WTC11 (cell line): ENCODE results near the gene MEGF11. TPM values are rescaled to one million over a fixed set of nuclear protein-coding genes. Genes with fewer than 3 reads are reported as not detected.

ENCODE experiments used
- ATAC-seq: fragments of 200-7000 bp; cut with Tn5 transposase; 2 replicates; pipeline ENCODE4 v1.10.0; 2021; ENCODE audit warnings: mild to moderate bottlenecking, moderate library complexity
- CTCF ChIA-PET: fragments of 300-600 bp; sonication (Branson Sonifier 250); formaldehyde crosslinking; loops from one replicate; lab custom pipeline; 2021; ENCODE audit warnings: antibody characterized with exemption; lab: Charles Lee
- POLR2A ChIA-PET: fragments of 350-600 bp; sonication (Branson Sonifier 250); formaldehyde crosslinking; loops from one replicate; lab custom pipeline; 2021; ENCODE audit warnings: antibody characterized with exemption; lab: Charles Lee
- DNase-seq: peaks from one replicate; pipeline ENCODE4 v3.0.0; 2021; ENCODE audit warnings: low spot score
- H3K27ac Mint-ChIP-seq: 2 replicates; pipeline ENCODE4 v1.8.0; 2021; ENCODE audit warnings: mixed read lengths
- H3K27me3 Mint-ChIP-seq: 2 replicates; pipeline ENCODE4 v1.8.0; 2021; ENCODE audit warnings: low read depth, mild to moderate bottlenecking, moderate library complexity, mixed read lengths
- H3K36me3 Mint-ChIP-seq: 2 replicates; pipeline ENCODE4 v1.8.0; 2021; ENCODE audit warnings: mixed read lengths
- H3K4me1 Mint-ChIP-seq: 2 replicates; pipeline ENCODE4 v1.8.0; 2022; ENCODE audit warnings: mixed read lengths
- H3K4me3 Mint-ChIP-seq: 2 replicates; pipeline ENCODE4 v1.8.0; 2021; ENCODE audit warnings: mild to moderate bottlenecking, moderate library complexity, mixed read lengths
- H3K9me3 Mint-ChIP-seq: 2 replicates; pipeline ENCODE4 v1.8.0; 2021; ENCODE audit warnings: mixed read lengths
- CREB1 ChIP-seq: sonication (generic); formaldehyde crosslinking; IDR thresholded peaks from 2 replicates; pipeline ENCODE4 v1.8.0; 2023; ENCODE audit warnings: mild to moderate bottlenecking, missing genetic modification reagents
- ESRRA ChIP-seq: sonication (generic); formaldehyde crosslinking; IDR thresholded peaks from 2 replicates; pipeline ENCODE4 v1.8.1; 2022; ENCODE audit warnings: mild to moderate bottlenecking, missing genetic modification reagents, borderline replicate concordance
- GABPB1 ChIP-seq: sonication (generic); formaldehyde crosslinking; IDR thresholded peaks from 2 replicates; pipeline ENCODE4 v1.8.1; 2023; ENCODE audit warnings: mild to moderate bottlenecking, missing genetic modification reagents
- GRHL2 ChIP-seq: fragments of 250-450 bp; sonication (Bioruptor Pico); IDR thresholded peaks from 2 replicates; pipeline ENCODE4 v1.8.0; 2022; ENCODE audit warnings: mild to moderate bottlenecking, moderate library complexity; ENCODE audit not compliant: insufficient replicate concordance, severe bottlenecking
- GTF2I ChIP-seq: fragments of 250-450 bp; sonication (Bioruptor Pico); conservative IDR thresholded peaks from 2 replicates; pipeline ENCODE4 v1.4.0; 2021; ENCODE audit warnings: mild to moderate bottlenecking
- KAT7 ChIP-seq: sonication (generic); formaldehyde crosslinking; IDR thresholded peaks from 2 replicates; pipeline ENCODE4 v1.8.1; 2023; ENCODE audit warnings: missing genetic modification reagents, mild to moderate bottlenecking, borderline replicate concordance
- MXD4 ChIP-seq: fragments of 250-450 bp; sonication (Bioruptor Pico); IDR thresholded peaks from 2 replicates; pipeline ENCODE4 v1.8.0; 2021; ENCODE audit warnings: mild to moderate bottlenecking, moderate library complexity, borderline replicate concordance
- RELA ChIP-seq: sonication (generic); formaldehyde crosslinking; IDR thresholded peaks from 2 replicates; pipeline ENCODE4 v1.8.1; 2022; ENCODE audit warnings: missing genetic modification reagents, mild to moderate bottlenecking, borderline replicate concordance
- SMAD4 ChIP-seq: sonication (generic); formaldehyde crosslinking; IDR thresholded peaks from 2 replicates; pipeline ENCODE4 v1.8.0; 2022; ENCODE audit warnings: mild to moderate bottlenecking, missing genetic modification reagents
- SOX15 ChIP-seq: fragments of 250-450 bp; sonication (Bioruptor Pico); IDR thresholded peaks from 2 replicates; pipeline ENCODE4 v1.9.0; 2021; ENCODE audit warnings: mild to moderate bottlenecking
- TEAD1 ChIP-seq: sonication (generic); formaldehyde crosslinking; IDR thresholded peaks from 2 replicates; pipeline ENCODE4 v1.8.0; 2022; ENCODE audit warnings: mild to moderate bottlenecking, missing genetic modification reagents
- ZBTB21 ChIP-seq: sonication (generic); formaldehyde crosslinking; IDR thresholded peaks from 2 replicates; pipeline ENCODE4 v1.8.1; 2023; ENCODE audit warnings: mild to moderate bottlenecking, missing genetic modification reagents, borderline replicate concordance
- ZNF138 ChIP-seq: sonication (generic); formaldehyde crosslinking; conservative IDR thresholded peaks from 2 replicates; pipeline ENCODE4 v1.8.1; 2022; ENCODE audit warnings: mild to moderate bottlenecking, moderate library complexity, missing genetic modification reagents
- ZNF263 ChIP-seq: sonication (generic); formaldehyde crosslinking; IDR thresholded peaks from 2 replicates; pipeline ENCODE4 v1.8.1; 2022; ENCODE audit warnings: low read depth, mild to moderate bottlenecking, moderate library complexity, missing genetic modification reagents
- total RNA-seq: library from RNA; stranded (reverse); gene quantifications from 3 replicates; pipeline ENCODE4 v1.2.3, GENCODE V29; 2021
- TF ChIP-seq, protein P1 (sequence below): sonication (generic); formaldehyde crosslinking; conservative IDR thresholded peaks from 2 replicates; pipeline ENCODE4 v1.8.1; 2022; ENCODE audit warnings: mild to moderate bottlenecking, missing genetic modification reagents
- TF ChIP-seq, protein P2 (sequence below): sonication (generic); formaldehyde crosslinking; IDR thresholded peaks from 2 replicates; pipeline ENCODE4 v1.8.0; 2022; ENCODE audit warnings: mild to moderate bottlenecking, missing genetic modification reagents
- TF ChIP-seq, protein P3 (sequence below): fragments of 200-600 bp; IDR thresholded peaks from 2 replicates; pipeline ENCODE4 v1.8.0; 2022; ENCODE audit warnings: antibody characterized with exemption
- TF ChIP-seq, protein P4 (sequence below): sonication (generic); formaldehyde crosslinking; IDR thresholded peaks from 2 replicates; pipeline ENCODE4 v1.8.0; 2023; ENCODE audit warnings: missing genetic modification reagents, mild to moderate bottlenecking, borderline replicate concordance
- TF ChIP-seq, protein P5 (sequence below): fragments of 250-450 bp; sonication (Bioruptor Pico); IDR thresholded peaks from 2 replicates; pipeline ENCODE4 v1.9.0; 2021; ENCODE audit warnings: mild to moderate bottlenecking

The MEGF11 gene
- total RNA-seq, 1 experiment from 2014 or later = 3.3 TPM

DNA sequence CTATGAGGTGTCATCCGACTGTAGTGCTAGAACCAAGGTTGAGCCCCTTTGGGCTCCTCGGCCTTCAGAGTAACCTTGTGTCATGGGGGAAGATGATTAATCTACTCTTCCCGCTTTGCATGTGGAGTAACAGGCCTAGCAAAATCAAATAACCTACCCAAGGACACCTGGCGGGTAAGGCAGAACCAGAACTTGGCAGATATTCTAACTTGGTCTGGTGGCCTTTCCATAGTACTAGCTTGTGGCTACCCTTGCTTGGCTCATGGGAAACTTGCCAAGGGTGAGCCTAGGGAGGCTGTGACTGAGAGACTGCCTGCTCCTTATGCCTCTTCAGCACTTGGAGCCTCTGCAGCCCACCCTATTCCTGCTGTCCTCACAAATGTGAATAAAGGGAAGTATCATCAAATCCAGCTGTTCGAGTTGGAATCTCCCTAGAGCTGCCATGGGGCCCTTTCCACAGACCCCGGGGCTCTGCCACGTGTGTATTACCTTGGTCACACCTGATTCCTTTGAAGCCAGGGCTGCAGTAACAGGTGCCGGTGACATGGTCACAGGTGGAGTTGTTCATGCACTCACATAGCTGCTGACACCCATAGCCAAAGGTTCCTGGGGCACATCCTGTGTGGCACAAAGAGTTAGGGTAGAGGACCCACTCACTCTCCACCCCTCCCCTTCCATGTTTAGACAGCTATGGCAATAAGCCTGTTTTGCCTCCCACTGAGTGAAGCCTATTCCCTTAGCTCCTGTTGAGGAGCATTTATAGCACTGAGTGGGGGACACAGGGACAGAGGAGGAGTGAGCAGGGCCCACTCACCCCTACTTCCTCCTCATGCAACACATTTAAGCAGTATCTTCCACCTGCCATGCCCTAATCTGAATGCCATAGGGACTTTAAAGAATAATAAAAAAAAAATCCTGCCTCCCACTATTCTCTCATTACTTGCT lies 338.3 kb downstream of the MEGF11 start:
- Mint-ChIP-seq H3K36me3 (no peaks in the 10 kb centered on the region; the same call in 1 of the 2 replicates), H3K4me3 (no peak overlapping the region), H3K27ac (no peak overlapping the region), H3K9me3 (no peaks in the 10 kb centered on the region), H3K27me3 (no peaks in the 10 kb centered on the region)
- POLR2A ChIA-PET = no interaction called here
- DNase-seq = no peak
- TF ChIP-seq GRHL2 = no peak
- TF ChIP-seq, protein P1, sequence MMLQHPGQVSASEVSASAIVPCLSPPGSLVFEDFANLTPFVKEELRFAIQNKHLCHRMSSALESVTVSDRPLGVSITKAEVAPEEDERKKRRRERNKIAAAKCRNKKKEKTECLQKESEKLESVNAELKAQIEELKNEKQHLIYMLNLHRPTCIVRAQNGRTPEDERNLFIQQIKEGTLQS (CRISPR knock-in tag) = no peak
- no peak for TF ChIP-seq MXD4 (CRISPR knock-in tag)
- no peak for TF ChIP-seq RELA
- no peak for TF ChIP-seq KAT7 (CRISPR knock-in tag)
- no peak for TF ChIP-seq ESRRA (CRISPR knock-in tag)
- TF ChIP-seq GABPB1 (CRISPR knock-in tag) = no peak
- TF ChIP-seq ZNF138 (CRISPR knock-in tag) = no peak
- no peak for TF ChIP-seq ZNF263 (CRISPR knock-in tag)
- TF ChIP-seq ZBTB21 (CRISPR knock-in tag) = no peak
- TF ChIP-seq, protein P2, sequence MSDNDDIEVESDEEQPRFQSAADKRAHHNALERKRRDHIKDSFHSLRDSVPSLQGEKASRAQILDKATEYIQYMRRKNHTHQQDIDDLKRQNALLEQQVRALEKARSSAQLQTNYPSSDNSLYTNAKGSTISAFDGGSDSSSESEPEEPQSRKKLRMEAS (CRISPR knock-in tag) = no peak
- no peak for TF ChIP-seq SMAD4 (CRISPR knock-in tag)
- TF ChIP-seq GTF2I (CRISPR knock-in tag) = no peak
- TF ChIP-seq, protein P3, sequence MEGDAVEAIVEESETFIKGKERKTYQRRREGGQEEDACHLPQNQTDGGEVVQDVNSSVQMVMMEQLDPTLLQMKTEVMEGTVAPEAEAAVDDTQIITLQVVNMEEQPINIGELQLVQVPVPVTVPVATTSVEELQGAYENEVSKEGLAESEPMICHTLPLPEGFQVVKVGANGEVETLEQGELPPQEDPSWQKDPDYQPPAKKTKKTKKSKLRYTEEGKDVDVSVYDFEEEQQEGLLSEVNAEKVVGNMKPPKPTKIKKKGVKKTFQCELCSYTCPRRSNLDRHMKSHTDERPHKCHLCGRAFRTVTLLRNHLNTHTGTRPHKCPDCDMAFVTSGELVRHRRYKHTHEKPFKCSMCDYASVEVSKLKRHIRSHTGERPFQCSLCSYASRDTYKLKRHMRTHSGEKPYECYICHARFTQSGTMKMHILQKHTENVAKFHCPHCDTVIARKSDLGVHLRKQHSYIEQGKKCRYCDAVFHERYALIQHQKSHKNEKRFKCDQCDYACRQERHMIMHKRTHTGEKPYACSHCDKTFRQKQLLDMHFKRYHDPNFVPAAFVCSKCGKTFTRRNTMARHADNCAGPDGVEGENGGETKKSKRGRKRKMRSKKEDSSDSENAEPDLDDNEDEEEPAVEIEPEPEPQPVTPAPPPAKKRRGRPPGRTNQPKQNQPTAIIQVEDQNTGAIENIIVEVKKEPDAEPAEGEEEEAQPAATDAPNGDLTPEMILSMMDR = no peak
- no peak for TF ChIP-seq TEAD1 (CRISPR knock-in tag)
- TF ChIP-seq CREB1 (CRISPR knock-in tag) = no peak
- TF ChIP-seq, protein P4, sequence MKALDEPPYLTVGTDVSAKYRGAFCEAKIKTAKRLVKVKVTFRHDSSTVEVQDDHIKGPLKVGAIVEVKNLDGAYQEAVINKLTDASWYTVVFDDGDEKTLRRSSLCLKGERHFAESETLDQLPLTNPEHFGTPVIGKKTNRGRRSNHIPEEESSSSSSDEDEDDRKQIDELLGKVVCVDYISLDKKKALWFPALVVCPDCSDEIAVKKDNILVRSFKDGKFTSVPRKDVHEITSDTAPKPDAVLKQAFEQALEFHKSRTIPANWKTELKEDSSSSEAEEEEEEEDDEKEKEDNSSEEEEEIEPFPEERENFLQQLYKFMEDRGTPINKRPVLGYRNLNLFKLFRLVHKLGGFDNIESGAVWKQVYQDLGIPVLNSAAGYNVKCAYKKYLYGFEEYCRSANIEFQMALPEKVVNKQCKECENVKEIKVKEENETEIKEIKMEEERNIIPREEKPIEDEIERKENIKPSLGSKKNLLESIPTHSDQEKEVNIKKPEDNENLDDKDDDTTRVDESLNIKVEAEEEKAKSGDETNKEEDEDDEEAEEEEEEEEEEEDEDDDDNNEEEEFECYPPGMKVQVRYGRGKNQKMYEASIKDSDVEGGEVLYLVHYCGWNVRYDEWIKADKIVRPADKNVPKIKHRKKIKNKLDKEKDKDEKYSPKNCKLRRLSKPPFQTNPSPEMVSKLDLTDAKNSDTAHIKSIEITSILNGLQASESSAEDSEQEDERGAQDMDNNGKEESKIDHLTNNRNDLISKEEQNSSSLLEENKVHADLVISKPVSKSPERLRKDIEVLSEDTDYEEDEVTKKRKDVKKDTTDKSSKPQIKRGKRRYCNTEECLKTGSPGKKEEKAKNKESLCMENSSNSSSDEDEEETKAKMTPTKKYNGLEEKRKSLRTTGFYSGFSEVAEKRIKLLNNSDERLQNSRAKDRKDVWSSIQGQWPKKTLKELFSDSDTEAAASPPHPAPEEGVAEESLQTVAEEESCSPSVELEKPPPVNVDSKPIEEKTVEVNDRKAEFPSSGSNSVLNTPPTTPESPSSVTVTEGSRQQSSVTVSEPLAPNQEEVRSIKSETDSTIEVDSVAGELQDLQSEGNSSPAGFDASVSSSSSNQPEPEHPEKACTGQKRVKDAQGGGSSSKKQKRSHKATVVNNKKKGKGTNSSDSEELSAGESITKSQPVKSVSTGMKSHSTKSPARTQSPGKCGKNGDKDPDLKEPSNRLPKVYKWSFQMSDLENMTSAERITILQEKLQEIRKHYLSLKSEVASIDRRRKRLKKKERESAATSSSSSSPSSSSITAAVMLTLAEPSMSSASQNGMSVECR (CRISPR knock-in tag) = no peak
- TF ChIP-seq, protein P5, sequence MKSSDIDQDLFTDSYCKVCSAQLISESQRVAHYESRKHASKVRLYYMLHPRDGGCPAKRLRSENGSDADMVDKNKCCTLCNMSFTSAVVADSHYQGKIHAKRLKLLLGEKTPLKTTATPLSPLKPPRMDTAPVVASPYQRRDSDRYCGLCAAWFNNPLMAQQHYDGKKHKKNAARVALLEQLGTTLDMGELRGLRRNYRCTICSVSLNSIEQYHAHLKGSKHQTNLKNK (CRISPR knock-in tag) = no peak
- TF ChIP-seq SOX15 (CRISPR knock-in tag) = no peak
- TF ChIP-seq, all 79 proteins: peak for 0
- no peak for ATAC-seq
- peaks cover 13% of the 10 kb centered on the region for H3K4me1 Mint-ChIP-seq
- CTCF ChIA-PET = interaction anchor here (0.6 to 1.4 kb wide), 4 partner anchors 56 to 170 kb away, joined by 3 read pairs; no protein-coding TSS in a partner anchor
